ENCODE data around the gene CCBE1.

- TF ChIP-seq SMC3 (IDR thresholded peaks at IDR 0.05) (no peak), REST (IDR thresholded peaks at IDR 0.05) (no peak), CTCF (IDR thresholded peaks at IDR 0.05) (no peak), MAX (IDR thresholded peaks at IDR 0.05) (no peak), MAZ (IDR thresholded peaks at IDR 0.05; ENCODE audit: borderline replicate concordance, low read depth, low read length) (no peak), CBX8 (IDR thresholded peaks at IDR 0.05) (no peak)
These were observed 103.9 kb downstream of the CCBE1 start for GRCh38 chr18:59593291-59593717.
